Measurements from ENCODE around the gene FBXO42.

FBXO42 gene

DNA sequence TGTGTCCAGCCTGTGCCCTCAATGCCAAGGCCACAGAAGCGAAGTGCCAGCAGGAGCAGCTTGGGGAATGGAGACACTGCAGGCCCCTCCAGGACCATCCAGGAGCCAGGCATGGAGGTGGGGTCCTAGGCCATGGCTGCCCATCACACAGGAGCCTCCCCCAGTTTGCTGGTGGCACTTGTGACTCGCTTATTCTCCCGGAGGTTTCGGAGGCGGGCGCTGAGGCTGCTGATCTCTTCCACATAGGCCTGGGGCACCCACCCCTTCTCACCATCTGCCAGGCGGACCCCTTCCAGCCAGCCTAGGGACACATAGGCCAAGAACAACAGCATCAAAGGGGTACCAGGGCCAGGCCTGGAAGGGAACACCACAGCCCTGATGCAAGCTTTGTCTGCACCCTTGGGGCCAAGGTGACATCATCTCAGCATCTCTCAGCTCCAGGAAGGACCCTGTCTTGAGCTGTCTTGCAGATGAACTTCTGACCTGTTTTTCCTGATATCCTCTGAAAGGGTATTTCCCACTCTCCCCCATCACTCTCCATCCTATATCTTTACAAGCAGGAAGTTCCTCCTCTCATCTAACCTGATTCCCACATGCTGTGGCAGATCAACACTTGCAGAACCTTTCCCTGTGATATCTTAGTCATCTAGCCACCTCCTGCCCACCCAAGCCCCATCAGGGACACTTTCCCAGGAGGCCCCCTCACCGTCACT, 153.7 kb downstream of the FBXO42 start:
- TF ChIP-seq, protein P1, sequence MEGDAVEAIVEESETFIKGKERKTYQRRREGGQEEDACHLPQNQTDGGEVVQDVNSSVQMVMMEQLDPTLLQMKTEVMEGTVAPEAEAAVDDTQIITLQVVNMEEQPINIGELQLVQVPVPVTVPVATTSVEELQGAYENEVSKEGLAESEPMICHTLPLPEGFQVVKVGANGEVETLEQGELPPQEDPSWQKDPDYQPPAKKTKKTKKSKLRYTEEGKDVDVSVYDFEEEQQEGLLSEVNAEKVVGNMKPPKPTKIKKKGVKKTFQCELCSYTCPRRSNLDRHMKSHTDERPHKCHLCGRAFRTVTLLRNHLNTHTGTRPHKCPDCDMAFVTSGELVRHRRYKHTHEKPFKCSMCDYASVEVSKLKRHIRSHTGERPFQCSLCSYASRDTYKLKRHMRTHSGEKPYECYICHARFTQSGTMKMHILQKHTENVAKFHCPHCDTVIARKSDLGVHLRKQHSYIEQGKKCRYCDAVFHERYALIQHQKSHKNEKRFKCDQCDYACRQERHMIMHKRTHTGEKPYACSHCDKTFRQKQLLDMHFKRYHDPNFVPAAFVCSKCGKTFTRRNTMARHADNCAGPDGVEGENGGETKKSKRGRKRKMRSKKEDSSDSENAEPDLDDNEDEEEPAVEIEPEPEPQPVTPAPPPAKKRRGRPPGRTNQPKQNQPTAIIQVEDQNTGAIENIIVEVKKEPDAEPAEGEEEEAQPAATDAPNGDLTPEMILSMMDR (IDR thresholded peaks at IDR 0.05): no peak

DNA sequence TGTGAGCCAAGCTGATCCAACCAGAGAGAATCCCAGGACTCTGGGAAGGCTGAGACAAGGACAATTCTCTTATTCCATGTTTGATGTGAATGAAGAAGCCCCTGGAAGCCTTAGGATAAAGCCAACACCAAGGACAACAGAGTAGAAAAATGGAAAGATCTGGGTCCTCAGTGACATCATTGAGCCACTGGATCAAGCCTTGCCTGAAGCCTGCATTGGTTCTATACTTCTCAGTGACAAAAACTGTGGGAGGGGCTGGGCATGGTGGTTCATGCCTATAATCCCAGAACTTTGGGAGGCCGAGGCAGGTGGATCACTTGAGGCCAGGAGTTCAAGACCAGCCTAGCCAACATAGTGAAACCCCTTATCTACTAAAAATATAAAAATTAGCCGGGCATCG, 155.4 kb downstream of the FBXO42 start:
- TF ChIP-seq, protein P1 (IDR thresholded peaks at IDR 0.05): no peak
- Histone ChIP-seq H3K27ac (no peak overlapping the region), H3K4me1 (ENCODE audit: control insufficient read depth in 1 of 2, insufficient read depth in 1 of 2, low read depth in 1 of 2, low read length in 1 of 2) (no peaks in the 10 kb centered on the region), H3K4me3 (ENCODE audit: low read depth in 1 of 2, low read length in 1 of 2) (no peak overlapping the region), H3K36me3 (no peaks in the 10 kb centered on the region), H3K27me3 (no peaks in the 10 kb centered on the region), H3K9me3 (no peaks in the 10 kb centered on the region)

More for the DNA sequence above, 153.7 kb downstream of the FBXO42 start:
- H3K9me3 ChIP-seq: no peaks in the 10 kb centered on the region
- H3K36me3 ChIP-seq: no peaks in the 10 kb centered on the region
- no peaks in the 10 kb centered on the region for H3K4me1 ChIP-seq (ENCODE audit: control insufficient read depth in 1 of 2, insufficient read depth in 1 of 2, low read depth in 1 of 2, low read length in 1 of 2)
- no peak overlapping the region for H3K4me3 ChIP-seq (ENCODE audit: low read depth in 1 of 2, low read length in 1 of 2)
- H3K27ac ChIP-seq: no peak overlapping the region
- H3K27me3 ChIP-seq: no peaks in the 10 kb centered on the region

Measured in neutrophil (primary cell).